HFFc6 (cell line): ENCODE measurements around the gene TJP3. TPM values are rescaled to one million over a fixed set of nuclear protein-coding genes. Genes with fewer than 3 reads are reported as not detected.
"Not testable (repeated sequence)": the region's sequence is repeated elsewhere in the genome, so short reads cannot be mapped to it uniquely, and the experiment has no call there.

Experiments used
- DNase-seq: peaks from one replicate; pipeline ENCODE4 v3.0.0-alpha.2; 2018
- H3K27ac Mint-ChIP-seq: 2 replicates; pipeline ENCODE4 v1.8.0; 2020; ENCODE audit warnings: mild to moderate bottlenecking, mixed read lengths
- H3K27me3 Mint-ChIP-seq: 2 replicates; pipeline ENCODE4 v1.8.0; 2021; ENCODE audit warnings: mild to moderate bottlenecking, moderate library complexity, mixed read lengths; ENCODE audit not compliant: insufficient read depth
- H3K36me3 Mint-ChIP-seq: 2 replicates; pipeline ENCODE4 v1.8.0; 2021; ENCODE audit warnings: low read depth, mixed read lengths
- H3K4me1 Mint-ChIP-seq: 2 replicates; pipeline ENCODE4 v1.8.0; 2020; ENCODE audit warnings: low read depth, mixed read lengths
- H3K4me3 Mint-ChIP-seq: 2 replicates; pipeline ENCODE4 v1.8.0; 2020; ENCODE audit warnings: mild to moderate bottlenecking, moderate library complexity, mixed read lengths
- H3K9me3 Mint-ChIP-seq: 2 replicates; pipeline ENCODE4 v1.8.0; 2020; ENCODE audit warnings: mild to moderate bottlenecking, mixed read lengths
- CTCF ChIP-seq: fragments of 200-600 bp; sonication (generic); IDR thresholded peaks from 2 replicates; pipeline ENCODE4 v1.5.0; 2021; ENCODE audit warnings: antibody characterized with exemption, mild to moderate bottlenecking
- total RNA-seq, 6 experiments: library from RNA; stranded (reverse); fragmentation: NEBNext Ultra II Directional; extraction: Animal tissue kit (Norgen Biotek cat#: 25700); gene quantifications; 2 replicates in 1 of 6; 3 replicates in 5 of 6; pipeline ENCODE4 v1.2.3, GENCODE V29; 2021

Gene TJP3
- total RNA-seq, 6 experiments from 2014 or later: not detected

DNA sequence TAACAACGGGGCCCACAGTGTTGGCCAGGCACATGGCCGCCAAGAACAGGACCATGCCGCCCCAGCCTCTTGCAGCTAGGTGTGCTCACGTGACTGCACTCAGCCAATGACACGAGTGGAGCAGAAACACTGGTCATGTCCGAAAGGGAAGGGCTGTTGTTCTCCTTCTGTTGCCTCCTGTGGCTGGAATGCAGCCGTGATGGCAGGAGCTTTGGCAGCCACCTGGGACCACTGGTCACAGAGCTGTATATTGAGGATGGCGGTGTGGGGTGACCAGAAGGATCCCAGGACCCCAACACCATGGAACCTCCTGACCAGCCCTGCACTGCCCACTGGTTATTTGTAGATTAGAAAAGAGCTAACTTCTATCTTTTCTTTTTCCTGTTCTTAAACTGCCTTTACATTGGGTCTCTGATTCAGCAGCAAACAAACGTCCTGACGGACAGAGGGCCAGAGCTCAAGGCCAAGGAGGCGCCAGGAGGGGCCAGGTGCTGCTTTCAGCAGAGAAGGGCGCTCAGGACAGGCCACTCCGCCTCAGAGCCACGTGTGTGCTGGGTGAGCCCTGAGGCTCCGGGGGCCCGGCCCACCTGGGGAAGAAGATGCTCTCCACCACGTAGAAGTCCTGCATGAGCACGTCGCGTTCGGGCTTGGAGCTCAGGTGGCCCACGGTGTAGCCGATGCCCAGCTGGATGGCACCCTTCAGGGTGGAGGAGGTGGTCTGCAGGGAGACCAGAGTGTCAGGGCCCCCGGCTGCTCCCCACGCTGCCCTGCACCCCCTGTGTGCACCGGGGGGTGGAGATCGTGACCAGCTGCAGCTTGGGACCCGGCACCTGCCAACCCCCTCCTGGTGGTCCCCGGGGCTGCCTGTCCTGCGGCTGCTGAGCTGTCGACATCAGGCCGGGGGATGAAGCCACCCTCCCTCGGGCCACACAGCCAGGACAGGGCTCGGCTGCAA, 46.6 kb upstream of the TJP3 start:
- TF ChIP-seq CTCF: no peak

GRCh38 chr19:3663838-3664237, 44.3 kb upstream of the TJP3 start:
- H3K4me1 Mint-ChIP-seq: peaks cover 14% of the 10 kb centered on the region
- H3K9me3 Mint-ChIP-seq: no peaks in the 10 kb centered on the region
- H3K27ac Mint-ChIP-seq: no peak overlapping the region
- H3K4me3 Mint-ChIP-seq: no peak overlapping the region
- no peak for TF ChIP-seq CTCF
- H3K36me3 Mint-ChIP-seq: peaks cover 21% of the 10 kb centered on the region
- no peak for DNase-seq
- peaks cover 2% of the 10 kb centered on the region; the same call in 1 of the 2 replicates for H3K27me3 Mint-ChIP-seq

More for the DNA sequence above, 46.6 kb upstream of the TJP3 start:
- Mint-ChIP-seq H3K4me3 (no peak overlapping the region), H3K36me3 (peaks cover 29% of the 10 kb centered on the region), H3K27ac (no peak overlapping the region), H3K9me3 (no peaks in the 10 kb centered on the region), H3K4me1 (peaks cover 7% of the 10 kb centered on the region), H3K27me3 (no peaks in the 10 kb centered on the region)
- DNase-seq: no peak

GRCh38 chr19:3664879-3665642, 43.1 kb upstream of the TJP3 start:
- Mint-ChIP-seq H3K27me3 (peaks cover 2% of the 10 kb centered on the region; the same call in 1 of the 2 replicates), H3K27ac (no peak overlapping the region), H3K4me3 (no peak overlapping the region), H3K4me1 (peaks cover 24% of the 10 kb centered on the region), H3K9me3 (no peaks in the 10 kb centered on the region), H3K36me3 (peaks cover 21% of the 10 kb centered on the region)
- no peak for TF ChIP-seq CTCF
- DNase-seq: no peak

DNA sequence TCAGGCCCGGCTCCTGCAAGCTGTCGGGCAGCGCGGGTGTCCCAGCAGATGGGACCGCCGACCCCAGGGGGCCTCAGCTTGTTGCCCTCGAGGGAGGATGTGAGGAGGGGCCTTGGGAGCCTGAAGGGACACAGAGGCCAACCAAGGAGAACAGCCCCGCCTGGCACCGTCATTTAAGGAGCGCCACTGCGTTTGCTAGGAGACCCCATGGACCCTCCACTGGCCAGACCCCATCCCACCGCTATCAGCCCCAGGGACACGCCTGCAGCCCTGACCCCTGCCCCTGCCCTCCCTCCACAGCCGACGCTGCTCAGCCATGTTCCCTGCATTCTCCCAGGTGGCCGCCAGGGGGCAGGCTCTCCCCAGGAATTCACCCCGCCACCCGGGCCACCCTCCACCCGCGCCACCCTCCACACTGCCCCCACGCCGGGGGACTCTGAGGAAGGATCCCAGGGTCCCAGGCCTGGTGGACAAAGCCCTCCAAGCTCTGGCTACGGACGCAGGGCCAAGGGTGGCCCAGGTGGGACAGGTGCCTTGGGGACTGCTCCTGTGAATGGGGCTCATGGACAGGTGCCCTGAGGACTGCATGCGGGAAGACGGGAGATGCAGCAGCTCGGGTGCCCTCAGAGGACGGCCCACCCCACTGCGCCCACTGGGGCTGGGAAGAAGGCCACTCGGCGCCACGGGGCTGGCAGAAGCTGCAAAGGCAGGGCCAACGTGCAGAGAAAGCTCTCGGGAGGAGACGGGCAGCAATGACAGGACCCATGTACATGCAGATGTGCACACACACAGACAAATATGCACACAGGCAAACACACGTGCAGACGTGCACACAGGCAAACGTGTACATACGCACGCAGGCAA, 42.3 kb upstream of the TJP3 start:
- peak; percentile 100 for TF ChIP-seq CTCF
- no peak overlapping the region for H3K4me3 Mint-ChIP-seq
- H3K36me3 Mint-ChIP-seq: peaks cover 16% of the 10 kb centered on the region
- H3K9me3 Mint-ChIP-seq: no peaks in the 10 kb centered on the region
- H3K27me3 Mint-ChIP-seq: peaks cover 4% of the 10 kb centered on the region
- H3K4me1 Mint-ChIP-seq: peaks cover 33% of the 10 kb centered on the region
- DNase-seq: no peak
- no peak overlapping the region for H3K27ac Mint-ChIP-seq

DNA sequence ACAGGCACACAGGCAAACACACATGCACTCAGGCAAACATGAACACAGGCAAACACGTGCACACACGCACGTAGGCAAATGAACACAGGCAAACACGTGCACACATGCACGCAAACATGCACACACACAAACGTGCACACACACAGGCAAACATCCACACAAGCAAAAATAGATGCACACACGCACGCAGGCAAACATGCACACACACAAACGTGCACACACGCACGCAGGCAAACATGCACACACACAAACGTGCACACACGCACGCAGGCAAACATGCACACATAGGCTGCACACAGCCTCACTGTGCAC, 41.7 kb upstream of the TJP3 start:
- not testable (repeated sequence) for H3K36me3 Mint-ChIP-seq, H3K27ac Mint-ChIP-seq, H3K9me3 Mint-ChIP-seq, DNase-seq, H3K4me3 Mint-ChIP-seq, H3K27me3 Mint-ChIP-seq
- peaks cover 39% of the 10 kb centered on the region for H3K4me1 Mint-ChIP-seq
